Nephron (organoid): ENCODE results near the gene PLA2G4E.

Experiments used
- H3K27ac Mint-ChIP-seq, 3 experiments: 2 replicates each; pipeline ENCODE4 v1.8.0; 2020; ENCODE audit warnings: mixed read lengths in 3 of 3, mild to moderate bottlenecking in 2 of 3, moderate library complexity in 1 of 3
- H3K27me3 Mint-ChIP-seq: 2 replicates; pipeline ENCODE4 v1.8.0; 2021; ENCODE audit warnings: low read depth, mild to moderate bottlenecking, moderate library complexity, mixed read lengths
- H3K36me3 Mint-ChIP-seq: 2 replicates; pipeline ENCODE4 v1.8.0; 2020; ENCODE audit warnings: low read depth, mixed read lengths
- H3K4me1 Mint-ChIP-seq: 2 replicates; pipeline ENCODE4 v1.8.0; 2020; ENCODE audit warnings: mixed read lengths
- H3K4me3 Mint-ChIP-seq, 3 experiments: 2 replicates each; pipeline ENCODE4 v1.8.0; 2020; ENCODE audit warnings: mild to moderate bottlenecking in 3 of 3, mixed read lengths in 3 of 3, moderate library complexity in 2 of 3
- H3K9me3 Mint-ChIP-seq: 2 replicates; pipeline ENCODE4 v1.8.0; 2020; ENCODE audit warnings: mixed read lengths
- CTCF ChIP-seq, 3 experiments: fragments of 200-600 bp; sonication (generic); IDR thresholded peaks; one replicate each; pipeline ENCODE4 v1.5.0; 2021; ENCODE audit warnings: antibody characterized with exemption in 3 of 3; ENCODE audit not compliant: unreplicated experiment in 3 of 3

The PLA2G4E gene

GRCh38 chr15:41934843-41935242 is 86.0 kb downstream of the PLA2G4E start:
- no peak for TF ChIP-seq CTCF (IDR thresholded peaks at IDR 0.05; ENCODE audit: unreplicated experiment in 3 of 3)
- peak overlapping the region in 2 of 3 experiments; percentile 31 to 40 for H3K27ac Mint-ChIP-seq
- peaks cover 4% of the 10 kb centered on the region for H3K27me3 Mint-ChIP-seq
- H3K4me1 Mint-ChIP-seq, result peaks cover 39% of the 10 kb centered on the region
- H3K4me3 Mint-ChIP-seq, result no peak overlapping the region
- no peaks in the 10 kb centered on the region for H3K36me3 Mint-ChIP-seq
- no peaks in the 10 kb centered on the region for H3K9me3 Mint-ChIP-seq

GRCh38 chr15:41933771-41934170 is 87.1 kb downstream of the PLA2G4E start:
- Mint-ChIP-seq H3K36me3 (no peaks in the 10 kb centered on the region), H3K27me3 (peaks cover 4% of the 10 kb centered on the region), H3K4me3 (no peak overlapping the region), H3K4me1 (peaks cover 50% of the 10 kb centered on the region), H3K27ac (no peak overlapping the region), H3K9me3 (no peaks in the 10 kb centered on the region)
- TF ChIP-seq CTCF (IDR thresholded peaks at IDR 0.05; ENCODE audit: unreplicated experiment in 3 of 3), result no peak

GRCh38 chr15:41933326-41933725 is 87.5 kb downstream of the PLA2G4E start:
- Mint-ChIP-seq H3K36me3 (no peaks in the 10 kb centered on the region), H3K4me3 (peak overlapping the region in 2 of 3 experiments; percentile 23 to 26), H3K4me1 (peaks cover 55% of the 10 kb centered on the region), H3K27ac (peak overlapping the region; percentile 52 to 76 (median 68)), H3K9me3 (no peaks in the 10 kb centered on the region), H3K27me3 (peaks cover 4% of the 10 kb centered on the region)
- TF ChIP-seq CTCF (IDR thresholded peaks at IDR 0.05; ENCODE audit: unreplicated experiment in 3 of 3), result no peak

GRCh38 chr15:41932511-41933289 is 88.1 kb downstream of the PLA2G4E start:
- Mint-ChIP-seq H3K4me3 (peak overlapping the region; percentile 9 to 26 (median 23)), H3K9me3 (no peaks in the 10 kb centered on the region), H3K4me1 (peaks cover 61% of the 10 kb centered on the region), H3K27ac (peak overlapping the region; percentile 52 to 76 (median 68)), H3K36me3 (no peaks in the 10 kb centered on the region), H3K27me3 (peaks cover 4% of the 10 kb centered on the region)
- no peak for TF ChIP-seq CTCF (IDR thresholded peaks at IDR 0.05; ENCODE audit: unreplicated experiment in 3 of 3)

GRCh38 chr15:41932101-41932500 is 88.7 kb downstream of the PLA2G4E start:
- peaks cover 66% of the 10 kb centered on the region for H3K4me1 Mint-ChIP-seq
- peak overlapping the region in 2 of 3 experiments; percentile 68 to 76 for H3K27ac Mint-ChIP-seq
- no peak for TF ChIP-seq CTCF (IDR thresholded peaks at IDR 0.05; ENCODE audit: unreplicated experiment in 3 of 3)
- H3K9me3 Mint-ChIP-seq, result no peaks in the 10 kb centered on the region
- H3K4me3 Mint-ChIP-seq, result no peak overlapping the region
- peaks cover 4% of the 10 kb centered on the region for H3K27me3 Mint-ChIP-seq
- H3K36me3 Mint-ChIP-seq, result no peaks in the 10 kb centered on the region
